GM12873 (cell line): ENCODE measurements around the gene MS4A6E.

Experiments
- TF ChIP-seq, protein P1 (sequence below): IDR thresholded peaks from 2 replicates; pipeline ENCODE4 v1.5.1; 2012; ENCODE audit warnings: low read depth, mild to moderate bottlenecking, moderate library complexity, low read length, control low read depth; ENCODE audit not compliant: insufficient read depth; ENCODE audit errors: missing control alignments

The MS4A6E gene

DNA sequence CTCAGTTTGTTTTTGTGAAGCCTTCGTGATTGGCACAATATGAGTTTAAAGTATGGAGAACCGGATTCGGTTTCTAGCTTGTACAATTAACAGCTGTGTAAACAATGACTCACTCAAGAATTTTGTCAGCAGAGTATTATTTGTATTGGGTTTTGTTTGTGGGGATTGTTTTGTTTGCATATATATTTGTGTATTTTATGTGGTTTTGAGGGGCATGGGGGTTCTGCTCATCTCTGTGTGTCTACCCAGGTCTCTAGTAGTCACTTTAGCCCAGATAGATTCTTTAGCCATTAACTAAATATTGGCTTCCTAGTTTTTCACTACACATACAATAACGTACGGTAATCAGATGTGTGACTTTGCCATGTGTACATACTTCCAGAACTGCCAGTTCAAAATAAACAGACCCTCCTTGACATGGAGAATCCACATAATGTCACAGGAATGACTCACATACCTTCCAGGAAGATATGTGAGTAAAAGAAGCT, 43.8 kb downstream of the MS4A6E start:
- TF ChIP-seq, protein P1, sequence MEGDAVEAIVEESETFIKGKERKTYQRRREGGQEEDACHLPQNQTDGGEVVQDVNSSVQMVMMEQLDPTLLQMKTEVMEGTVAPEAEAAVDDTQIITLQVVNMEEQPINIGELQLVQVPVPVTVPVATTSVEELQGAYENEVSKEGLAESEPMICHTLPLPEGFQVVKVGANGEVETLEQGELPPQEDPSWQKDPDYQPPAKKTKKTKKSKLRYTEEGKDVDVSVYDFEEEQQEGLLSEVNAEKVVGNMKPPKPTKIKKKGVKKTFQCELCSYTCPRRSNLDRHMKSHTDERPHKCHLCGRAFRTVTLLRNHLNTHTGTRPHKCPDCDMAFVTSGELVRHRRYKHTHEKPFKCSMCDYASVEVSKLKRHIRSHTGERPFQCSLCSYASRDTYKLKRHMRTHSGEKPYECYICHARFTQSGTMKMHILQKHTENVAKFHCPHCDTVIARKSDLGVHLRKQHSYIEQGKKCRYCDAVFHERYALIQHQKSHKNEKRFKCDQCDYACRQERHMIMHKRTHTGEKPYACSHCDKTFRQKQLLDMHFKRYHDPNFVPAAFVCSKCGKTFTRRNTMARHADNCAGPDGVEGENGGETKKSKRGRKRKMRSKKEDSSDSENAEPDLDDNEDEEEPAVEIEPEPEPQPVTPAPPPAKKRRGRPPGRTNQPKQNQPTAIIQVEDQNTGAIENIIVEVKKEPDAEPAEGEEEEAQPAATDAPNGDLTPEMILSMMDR: no peak

DNA sequence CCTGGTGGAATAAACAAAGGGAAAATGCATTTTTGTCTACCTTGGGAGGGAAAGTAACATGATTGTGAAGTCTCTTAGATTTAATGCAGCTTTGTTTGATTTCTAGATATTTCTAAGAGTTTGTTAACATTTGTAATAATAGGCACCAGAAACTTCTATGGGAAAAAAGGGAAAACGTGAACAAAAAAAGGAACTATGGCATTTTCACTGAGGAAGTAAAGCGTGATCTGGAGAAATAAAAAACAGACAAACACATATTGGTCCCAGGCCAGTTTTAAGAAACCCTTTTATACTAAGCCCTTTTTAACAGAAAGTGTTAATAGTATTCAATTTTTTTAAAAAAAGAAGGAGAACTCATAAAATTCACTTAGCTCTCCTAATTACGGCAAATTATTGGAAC, 44.3 kb downstream of the MS4A6E start:
- TF ChIP-seq, protein P1: no peak

DNA sequence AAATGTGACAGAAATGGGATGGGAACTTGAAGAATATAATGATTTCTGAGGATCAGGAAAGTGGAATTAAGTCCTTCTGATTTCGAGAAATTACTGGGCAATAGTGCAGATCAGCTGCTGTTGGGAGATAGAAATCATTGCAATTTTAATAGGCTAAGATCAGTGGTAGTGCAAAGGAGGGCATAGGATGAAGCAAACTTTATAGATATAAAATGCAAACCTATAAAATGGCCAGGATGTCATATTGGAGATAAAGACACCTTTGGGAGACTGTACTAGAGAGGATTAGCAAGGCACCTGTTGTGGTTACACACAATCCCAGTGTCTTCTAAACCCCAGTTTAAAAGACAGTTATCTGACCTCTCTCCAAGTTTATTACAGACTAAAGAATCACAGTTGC, 44.8 kb downstream of the MS4A6E start:
- TF ChIP-seq, protein P1: no peak

DNA sequence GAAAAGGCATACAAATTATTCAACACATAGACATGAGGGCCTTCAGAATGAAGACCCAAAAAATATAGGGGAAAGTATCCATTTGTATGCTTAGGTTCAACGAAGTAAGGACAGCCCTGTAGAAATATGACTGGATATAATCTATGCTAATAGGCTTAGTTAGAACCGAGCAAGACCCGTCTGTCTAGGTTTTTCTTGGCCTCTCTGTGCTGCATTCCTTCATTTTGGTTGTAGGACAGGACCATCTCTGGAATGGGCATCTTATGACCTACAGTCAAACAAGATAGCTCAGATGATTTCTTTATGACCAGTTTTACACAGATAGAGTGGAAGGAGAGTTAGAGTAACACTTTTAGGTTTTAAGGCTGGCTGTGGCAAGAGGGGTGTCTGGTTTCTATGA, 45.7 kb downstream of the MS4A6E start:
- TF ChIP-seq, protein P1: no peak

DNA sequence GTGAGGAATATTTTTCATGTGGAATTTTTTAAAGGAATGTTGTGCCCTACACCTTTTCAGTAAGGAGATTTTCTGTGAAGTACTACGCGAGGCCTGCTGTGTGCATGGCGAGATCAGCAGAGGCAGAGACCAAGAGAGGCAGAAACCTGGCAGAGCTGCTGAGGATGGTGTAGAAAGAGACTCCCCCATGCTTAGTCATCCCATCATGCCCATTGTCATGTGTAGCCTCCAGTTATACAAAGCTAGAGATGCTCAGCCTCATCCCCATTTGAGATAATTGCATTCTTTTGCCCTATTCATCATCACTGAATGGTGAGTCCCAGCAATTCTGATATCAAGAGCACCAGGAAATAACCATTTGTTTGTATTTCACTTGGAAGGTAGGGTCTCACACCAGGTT, 48.3 kb downstream of the MS4A6E start:
- TF ChIP-seq, protein P1: no peak

DNA sequence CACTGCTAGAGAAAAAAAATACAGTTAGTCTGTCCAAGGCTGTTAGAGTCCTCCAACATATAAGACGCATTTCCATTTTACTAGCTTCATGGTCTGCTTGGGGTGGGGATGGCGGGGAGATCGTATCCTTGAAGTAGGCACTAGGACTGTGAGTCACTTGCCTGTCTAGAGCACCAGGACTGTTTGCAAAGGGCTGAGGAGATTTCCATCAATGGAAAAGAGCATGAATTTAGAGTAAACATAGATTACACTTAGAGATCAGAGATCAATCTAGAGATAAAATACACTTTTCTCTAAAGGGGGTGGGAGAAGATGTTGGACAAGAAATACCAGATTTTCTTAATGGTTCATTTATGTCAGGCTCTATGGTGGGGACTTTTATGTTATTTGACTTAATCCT, 49.5 kb downstream of the MS4A6E start:
- TF ChIP-seq, protein P1: no peak

DNA sequence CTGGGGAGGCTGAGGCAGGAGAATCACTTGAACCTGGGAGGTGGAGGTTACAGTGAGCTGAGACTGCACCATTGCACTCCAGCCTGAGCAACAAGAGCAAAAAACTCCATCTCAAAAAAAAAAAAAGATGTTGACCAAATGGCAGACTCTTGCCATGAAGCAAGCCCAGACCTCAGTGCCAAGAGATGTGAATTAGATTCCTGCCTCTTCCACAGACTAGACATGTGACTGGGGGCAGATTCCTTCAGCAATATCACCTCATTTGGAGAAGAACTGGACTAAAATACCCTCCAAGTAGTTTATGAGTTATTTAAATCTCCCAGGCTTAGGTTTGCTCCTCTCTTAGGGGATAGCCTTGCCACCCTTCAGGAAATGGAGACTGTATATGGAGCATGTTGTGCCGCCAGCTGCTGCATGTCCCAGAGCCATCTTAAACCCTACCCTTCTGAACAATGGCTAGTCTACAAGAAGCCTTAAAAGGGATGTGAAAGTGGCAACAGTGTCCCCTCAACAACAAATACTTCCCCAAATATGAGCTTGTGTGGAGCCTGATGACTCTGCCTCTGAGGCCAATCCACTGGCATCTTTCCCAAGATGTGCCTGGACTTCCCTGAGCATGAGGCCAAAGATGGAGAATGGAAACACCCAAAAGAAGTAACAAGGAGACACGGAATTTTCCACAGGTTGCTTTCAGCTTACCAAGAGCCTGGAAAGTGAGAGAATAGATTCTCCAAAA, 50.5 kb downstream of the MS4A6E start:
- TF ChIP-seq, protein P1: no peak

DNA sequence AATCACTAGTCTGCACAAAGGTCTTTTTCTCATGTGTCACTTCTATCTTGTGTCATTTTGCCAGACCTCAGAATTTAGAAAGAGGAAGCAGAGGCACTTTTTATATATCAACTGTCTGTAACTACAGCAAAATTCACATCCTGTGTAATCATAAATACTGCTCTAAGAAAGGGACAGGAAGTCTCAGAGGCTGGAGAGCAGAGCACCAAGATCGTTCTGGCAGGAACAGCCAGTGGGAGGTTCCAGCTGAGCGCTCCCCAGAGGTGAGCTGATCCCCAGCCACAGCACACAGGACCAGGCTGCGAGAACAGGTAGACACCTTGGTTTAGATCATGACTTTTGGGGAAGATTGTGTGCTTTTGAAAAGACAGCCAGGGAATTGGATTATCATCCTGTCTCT, 51.3 kb downstream of the MS4A6E start, which contains the start of gene MS4A7:
MS4A7 (plus strand) TSS at position 179 of the 400 bp plus-strand sequence. CDS start 4,610 bp downstream, outside the sequence.
- TF ChIP-seq, protein P1: no peak
